ENCODE measurements around the gene SATB2.

SATB2 gene

DNA sequence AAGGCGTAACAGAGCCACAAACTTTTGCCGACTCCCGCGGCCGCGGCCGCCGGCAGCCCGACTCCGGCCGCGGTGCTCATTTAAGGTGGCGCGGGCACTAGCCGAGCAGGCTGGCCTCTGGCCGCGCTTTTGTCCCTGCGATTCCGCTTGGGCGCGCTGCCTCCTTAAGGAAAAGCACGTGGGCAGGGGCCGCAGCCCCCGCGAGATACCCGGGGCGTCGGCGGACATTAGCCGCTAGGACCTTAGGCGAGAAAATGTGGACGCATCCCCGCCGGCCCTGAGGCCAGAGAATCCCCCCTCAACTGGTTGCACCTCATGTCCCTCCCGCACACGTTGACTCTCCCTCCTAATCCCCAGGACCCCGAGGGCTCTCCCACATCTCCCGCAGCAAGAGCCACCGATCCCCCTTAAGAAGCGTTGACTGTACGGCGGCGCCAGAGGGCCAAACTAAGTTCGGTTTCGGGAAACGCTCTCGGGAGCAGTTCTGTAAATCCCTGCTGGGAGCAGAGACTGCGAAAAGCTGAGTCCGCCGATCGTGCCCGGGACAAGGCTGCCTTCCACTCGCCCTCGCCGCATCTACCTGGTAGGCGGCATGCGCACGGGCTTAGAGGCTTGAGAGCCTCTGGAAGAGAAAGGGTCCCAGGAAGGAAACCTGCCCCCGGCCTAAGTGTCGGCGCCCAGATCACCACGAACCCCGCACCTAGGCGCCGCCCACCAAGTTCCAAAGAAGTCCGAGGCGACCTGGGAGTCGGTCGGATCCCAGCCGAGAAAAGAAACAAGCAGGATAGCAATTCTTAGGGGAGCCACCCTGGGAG lies 1.8 kb upstream of the SATB2 start:
- Histone ChIP-seq H3K27me3 (ENCODE audit: insufficient read depth, low read length, poor library complexity) (peaks cover 15% of the 10 kb centered on the region), H4K20me1 (ENCODE audit: insufficient read depth, low read length) (no peaks in the 10 kb centered on the region), H2AFZ (ENCODE audit: low read depth, low read length) (peak overlapping the region; percentile 84), H3K9ac (ENCODE audit: low read depth, low read length) (peak overlapping the region; percentile 60), H3K4me3 (ENCODE audit: low read depth in 1 of 2, low read length in 2 of 2) (peak overlapping the region; percentile 35 to 79; a peak in 3 of 4 replicates), H3K4me1 (ENCODE audit: insufficient read depth, low read length) (peaks cover 13% of the 10 kb centered on the region; the same call in 1 of the 2 replicates), H3K36me3 (ENCODE audit: insufficient read depth, low read length) (no peaks in the 10 kb centered on the region), H3K4me2 (ENCODE audit: insufficient read depth, low read length) (peak overlapping the region; percentile 71), H3K9me3 (ENCODE audit: insufficient read depth, low read length, severe bottlenecking) (no peaks in the 10 kb centered on the region), H3K27ac (ENCODE audit: low read length) (peak overlapping the region; percentile 31; the same call in 1 of the 2 replicates), H3K79me2 (ENCODE audit: insufficient read depth, low read length) (no peaks in the 10 kb centered on the region)
- ATAC-seq (ENCODE audit: insufficient read depth, low read depth) (peak; percentile 58), DNase-seq (peak; percentile 69)
- no peak for TF ChIP-seq EZH2 (IDR thresholded peaks at IDR 0.05; ENCODE audit: borderline replicate concordance, low read depth, low read length, severe bottlenecking)
- TF ChIP-seq, protein P1, sequence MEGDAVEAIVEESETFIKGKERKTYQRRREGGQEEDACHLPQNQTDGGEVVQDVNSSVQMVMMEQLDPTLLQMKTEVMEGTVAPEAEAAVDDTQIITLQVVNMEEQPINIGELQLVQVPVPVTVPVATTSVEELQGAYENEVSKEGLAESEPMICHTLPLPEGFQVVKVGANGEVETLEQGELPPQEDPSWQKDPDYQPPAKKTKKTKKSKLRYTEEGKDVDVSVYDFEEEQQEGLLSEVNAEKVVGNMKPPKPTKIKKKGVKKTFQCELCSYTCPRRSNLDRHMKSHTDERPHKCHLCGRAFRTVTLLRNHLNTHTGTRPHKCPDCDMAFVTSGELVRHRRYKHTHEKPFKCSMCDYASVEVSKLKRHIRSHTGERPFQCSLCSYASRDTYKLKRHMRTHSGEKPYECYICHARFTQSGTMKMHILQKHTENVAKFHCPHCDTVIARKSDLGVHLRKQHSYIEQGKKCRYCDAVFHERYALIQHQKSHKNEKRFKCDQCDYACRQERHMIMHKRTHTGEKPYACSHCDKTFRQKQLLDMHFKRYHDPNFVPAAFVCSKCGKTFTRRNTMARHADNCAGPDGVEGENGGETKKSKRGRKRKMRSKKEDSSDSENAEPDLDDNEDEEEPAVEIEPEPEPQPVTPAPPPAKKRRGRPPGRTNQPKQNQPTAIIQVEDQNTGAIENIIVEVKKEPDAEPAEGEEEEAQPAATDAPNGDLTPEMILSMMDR (IDR thresholded peaks at IDR 0.05; ENCODE audit: borderline replicate concordance, extremely low read depth, low read length, poor library complexity, severe bottlenecking), result no peak

DNA sequence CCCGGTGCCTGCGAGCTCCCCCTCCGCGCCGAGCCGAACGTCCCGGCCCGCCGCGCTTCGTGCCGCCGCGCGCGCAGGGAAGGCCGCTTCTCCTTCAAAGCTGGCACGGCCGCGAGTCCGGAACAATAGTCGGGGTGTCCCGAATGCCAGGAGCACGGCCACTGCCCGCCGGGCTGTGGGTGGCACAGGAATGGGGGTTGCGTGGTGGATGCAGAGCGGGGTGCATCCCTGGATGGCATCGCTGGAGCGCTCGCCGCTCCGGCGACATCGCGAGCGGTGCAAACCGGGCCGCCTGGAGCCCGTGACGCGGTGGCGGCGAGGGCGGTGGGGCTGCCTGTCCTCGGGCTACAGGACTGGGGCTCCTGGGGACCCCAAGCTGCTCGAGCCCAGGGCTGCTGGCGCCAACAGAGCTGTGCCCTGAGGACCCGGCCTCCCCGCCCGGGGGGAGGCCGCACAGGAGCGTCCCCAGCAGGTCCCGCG lies 1.1 kb upstream of the SATB2 start:
- Histone ChIP-seq H2AFZ (ENCODE audit: low read depth, low read length) (peak overlapping the region; percentile 84), H3K4me1 (ENCODE audit: insufficient read depth, low read length) (peaks cover 13% of the 10 kb centered on the region; the same call in 1 of the 2 replicates), H3K27ac (ENCODE audit: low read length) (no peak overlapping the region), H3K9me3 (ENCODE audit: insufficient read depth, low read length, severe bottlenecking) (no peaks in the 10 kb centered on the region), H4K20me1 (ENCODE audit: insufficient read depth, low read length) (no peaks in the 10 kb centered on the region), H3K27me3 (ENCODE audit: insufficient read depth, low read length, poor library complexity) (peaks cover 15% of the 10 kb centered on the region), H3K4me3 (ENCODE audit: low read depth in 1 of 2, low read length in 2 of 2) (peak overlapping the region; percentile 35 to 79; a peak in 3 of 4 replicates), H3K79me2 (ENCODE audit: insufficient read depth, low read length) (no peaks in the 10 kb centered on the region), H3K9ac (ENCODE audit: low read depth, low read length) (peak overlapping the region; percentile 60), H3K36me3 (ENCODE audit: insufficient read depth, low read length) (no peaks in the 10 kb centered on the region), H3K4me2 (ENCODE audit: insufficient read depth, low read length) (peak overlapping the region; percentile 71)
- DNase-seq, result peak; percentile 24
- ATAC-seq (ENCODE audit: insufficient read depth, low read depth), result peak; percentile 64
- TF ChIP-seq, protein P1 (IDR thresholded peaks at IDR 0.05; ENCODE audit: borderline replicate concordance, extremely low read depth, low read length, poor library complexity, severe bottlenecking), result no peak
- peak; percentile 25 for TF ChIP-seq EZH2 (IDR thresholded peaks at IDR 0.05; ENCODE audit: borderline replicate concordance, low read depth, low read length, severe bottlenecking)

DNA sequence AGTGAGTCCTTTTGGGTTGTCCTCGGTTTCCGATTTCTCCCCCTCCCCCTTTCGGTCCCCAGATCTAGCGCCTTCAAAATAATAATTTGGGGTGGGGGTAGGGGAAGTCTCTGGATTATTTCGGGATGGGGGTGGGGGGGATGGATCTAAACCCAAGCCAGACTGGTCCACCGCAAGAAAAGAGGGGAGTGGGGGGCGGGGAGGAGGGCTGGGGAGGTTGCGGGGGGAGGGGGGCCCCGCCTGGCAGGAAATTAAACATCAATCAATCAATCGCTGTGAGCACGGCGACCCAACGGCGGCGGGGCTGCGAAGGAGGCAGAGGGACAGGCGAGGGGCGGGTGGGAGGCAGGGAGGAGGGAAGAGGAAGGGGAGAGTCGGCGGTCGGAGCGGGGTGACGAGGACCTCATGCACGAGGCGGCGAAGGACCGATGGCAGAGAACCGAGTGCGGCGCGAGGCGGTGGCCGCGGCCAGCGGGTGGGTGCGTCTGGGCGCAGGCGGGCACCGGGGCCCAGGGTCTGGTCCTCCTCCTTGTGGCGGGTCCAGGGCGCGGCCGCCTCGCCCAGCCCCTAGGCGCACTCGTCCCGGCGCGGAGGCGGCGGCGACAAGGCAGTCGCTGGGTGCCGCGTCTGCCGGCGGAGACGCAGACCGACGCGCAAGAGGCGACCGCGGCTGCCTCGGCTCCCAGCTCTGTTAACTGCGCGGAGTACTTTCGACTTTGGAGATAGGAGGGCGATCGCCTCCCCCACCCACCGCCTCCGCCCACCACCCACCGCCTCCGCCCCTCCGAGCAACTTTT lies 468 bp upstream of the SATB2 start:
- DNase-seq (peak; percentile 60), ATAC-seq (ENCODE audit: insufficient read depth, low read depth) (peak; percentile 74)
- Histone ChIP-seq H3K9me3 (ENCODE audit: insufficient read depth, low read length, severe bottlenecking) (no peaks in the 10 kb centered on the region), H3K27ac (ENCODE audit: low read length) (no peak overlapping the region), H3K9ac (ENCODE audit: low read depth, low read length) (peak overlapping the region; percentile 60; the same call in 1 of the 2 replicates), H3K36me3 (ENCODE audit: insufficient read depth, low read length) (no peaks in the 10 kb centered on the region), H3K79me2 (ENCODE audit: insufficient read depth, low read length) (no peaks in the 10 kb centered on the region), H2AFZ (ENCODE audit: low read depth, low read length) (peak overlapping the region; percentile 60), H3K4me1 (ENCODE audit: insufficient read depth, low read length) (peaks cover 13% of the 10 kb centered on the region; the same call in 1 of the 2 replicates), H3K27me3 (ENCODE audit: insufficient read depth, low read length, poor library complexity) (peaks cover 15% of the 10 kb centered on the region), H3K4me3 (ENCODE audit: low read depth in 1 of 2, low read length in 2 of 2) (peak overlapping the region; percentile 35 to 79; a peak in 3 of 4 replicates), H4K20me1 (ENCODE audit: insufficient read depth, low read length) (no peaks in the 10 kb centered on the region), H3K4me2 (ENCODE audit: insufficient read depth, low read length) (peak overlapping the region; percentile 71)
- no peak for TF ChIP-seq EZH2 (IDR thresholded peaks at IDR 0.05; ENCODE audit: borderline replicate concordance, low read depth, low read length, severe bottlenecking)
- TF ChIP-seq, protein P1 (IDR thresholded peaks at IDR 0.05; ENCODE audit: borderline replicate concordance, extremely low read depth, low read length, poor library complexity, severe bottlenecking), result no peak
